Forelimb muscle (tissue), 1 donor: Measurements from ENCODE around the gene DTWD1. TPM values are rescaled to one million over a fixed set of nuclear protein-coding genes. Genes with fewer than 3 reads are reported as not detected.

Experiments
- polyA plus RNA-seq: library from polyadenylated mRNA; unstranded; fragments of 120-200 nt; gene quantifications from one replicate; pipeline ENCODE4 v1.2.1, GENCODE V29; 2013; ENCODE audit not compliant: insufficient read length

The DTWD1 gene
- polyA plus RNA-seq, 1 donor: 19.2 TPM

Other genes with a start within 250 kb of the DTWD1 start
- 13.4 TPM for gene FGF7, start 197.8 kb upstream of the DTWD1 start, polyA plus RNA-seq
- 7.7 TPM for gene FAM227B, start 230 bp upstream of the DTWD1 start, polyA plus RNA-seq